Measurements from ENCODE around the gene APH1B. TPM values are rescaled to one million over a fixed set of nuclear protein-coding genes. Genes with fewer than 3 reads are reported as not detected.

APH1B gene
- total RNA-seq, 1 experiment from 2014 or later = 5.2 TPM

DNA sequence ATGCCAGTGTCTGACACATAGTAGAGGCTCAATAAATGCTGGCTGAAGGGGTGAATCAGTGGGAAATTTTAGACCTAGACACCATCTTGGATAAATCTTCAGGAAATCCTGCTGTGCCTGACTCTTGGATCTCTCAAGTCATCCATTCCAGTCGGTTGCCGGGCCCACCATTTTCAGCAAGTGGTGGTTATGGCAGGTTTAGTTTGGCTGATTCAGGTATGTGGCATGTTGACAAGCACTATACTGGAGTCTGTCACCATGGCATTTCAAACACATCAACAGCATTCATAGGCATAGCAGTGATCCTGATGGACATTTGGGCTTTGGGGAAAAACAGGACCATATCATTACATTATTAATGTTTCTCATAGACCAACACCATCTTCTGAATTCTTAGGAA, 25.7 kb upstream of the APH1B start:
- Mint-ChIP-seq H3K36me3 (ENCODE audit: insufficient read depth, unreplicated experiment) (peaks cover 5% of the 10 kb centered on the region), H3K27ac (ENCODE audit: low read depth, unreplicated experiment) (no peak overlapping the region), H3K4me3 (ENCODE audit: unreplicated experiment) (no peak overlapping the region), H3K9me3 (ENCODE audit: unreplicated experiment) (no peaks in the 10 kb centered on the region), H3K27me3 (ENCODE audit: insufficient read depth, unreplicated experiment) (no peaks in the 10 kb centered on the region), H3K4me1 (ENCODE audit: insufficient read depth, unreplicated experiment) (peaks cover 22% of the 10 kb centered on the region)
- no peak for DNase-seq (ENCODE audit: unreplicated experiment)
- intact Hi-C loops (cut with micrococcal nuclease) = no loop called here
- no peak for TF ChIP-seq CTCF (IDR thresholded peaks at IDR 0.05; ENCODE audit: unreplicated experiment)
- CTCF ChIA-PET = no interaction called here
- POLR2A ChIA-PET = no interaction called here
- BruUV-seq (replicated peaks) = no TSS peak

GRCh38 chr15:63252292-63252691, 25.1 kb upstream of the APH1B start:
- peaks cover 17% of the 10 kb centered on the region for H3K4me1 Mint-ChIP-seq (ENCODE audit: insufficient read depth, unreplicated experiment)
- no peaks in the 10 kb centered on the region for H3K27me3 Mint-ChIP-seq (ENCODE audit: insufficient read depth, unreplicated experiment)
- no peak overlapping the region for H3K27ac Mint-ChIP-seq (ENCODE audit: low read depth, unreplicated experiment)
- TF ChIP-seq CTCF (IDR thresholded peaks at IDR 0.05; ENCODE audit: unreplicated experiment) = no peak
- DNase-seq (ENCODE audit: unreplicated experiment) = no peak
- POLR2A ChIA-PET = no interaction called here
- no peaks in the 10 kb centered on the region for H3K36me3 Mint-ChIP-seq (ENCODE audit: insufficient read depth, unreplicated experiment)
- H3K9me3 Mint-ChIP-seq (ENCODE audit: unreplicated experiment) = no peaks in the 10 kb centered on the region
- CTCF ChIA-PET = no interaction called here
- BruUV-seq (replicated peaks) = no TSS peak
- no peak overlapping the region for H3K4me3 Mint-ChIP-seq (ENCODE audit: unreplicated experiment)
- intact Hi-C loops (cut with micrococcal nuclease) = no loop called here

DNA sequence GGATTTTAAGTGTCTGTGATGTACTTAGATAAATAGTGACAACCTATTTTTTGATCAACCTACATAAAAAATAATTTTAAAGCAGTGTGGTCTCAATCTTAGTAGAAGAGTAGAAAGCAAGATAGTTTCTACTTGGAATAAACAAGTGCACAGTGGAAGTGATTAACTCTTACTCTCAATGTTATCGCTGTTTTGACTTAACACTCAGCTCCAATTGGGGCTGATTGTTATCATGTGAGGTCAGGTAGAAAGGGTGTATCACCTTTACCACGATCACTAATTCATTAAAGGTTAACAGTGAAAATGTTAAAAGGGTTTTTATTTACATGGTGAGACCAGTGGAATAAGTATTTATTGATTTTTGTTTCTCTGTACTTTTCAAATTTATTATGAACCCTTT, 22.4 kb upstream of the APH1B start:
- no peak for DNase-seq (ENCODE audit: unreplicated experiment)
- ChIA-PET POLR2A (interaction anchor here (1.1 kb wide), 1 partner anchor 21 kb away, joined by 3 read pairs; no protein-coding TSS in a partner anchor), CTCF (no interaction called here)
- TF ChIP-seq CTCF (IDR thresholded peaks at IDR 0.05; ENCODE audit: unreplicated experiment) = no peak
- no TSS peak for BruUV-seq (replicated peaks)
- no peak overlapping the region for H3K4me3 Mint-ChIP-seq (ENCODE audit: unreplicated experiment)
- peaks cover 6% of the 10 kb centered on the region for H3K36me3 Mint-ChIP-seq (ENCODE audit: insufficient read depth, unreplicated experiment)
- H3K27ac Mint-ChIP-seq (ENCODE audit: low read depth, unreplicated experiment) = no peak overlapping the region
- peaks cover 16% of the 10 kb centered on the region for H3K4me1 Mint-ChIP-seq (ENCODE audit: insufficient read depth, unreplicated experiment)
- H3K9me3 Mint-ChIP-seq (ENCODE audit: unreplicated experiment) = no peaks in the 10 kb centered on the region
- intact Hi-C loops (cut with micrococcal nuclease) = no loop called here
- H3K27me3 Mint-ChIP-seq (ENCODE audit: insufficient read depth, unreplicated experiment) = no peaks in the 10 kb centered on the region

DNA sequence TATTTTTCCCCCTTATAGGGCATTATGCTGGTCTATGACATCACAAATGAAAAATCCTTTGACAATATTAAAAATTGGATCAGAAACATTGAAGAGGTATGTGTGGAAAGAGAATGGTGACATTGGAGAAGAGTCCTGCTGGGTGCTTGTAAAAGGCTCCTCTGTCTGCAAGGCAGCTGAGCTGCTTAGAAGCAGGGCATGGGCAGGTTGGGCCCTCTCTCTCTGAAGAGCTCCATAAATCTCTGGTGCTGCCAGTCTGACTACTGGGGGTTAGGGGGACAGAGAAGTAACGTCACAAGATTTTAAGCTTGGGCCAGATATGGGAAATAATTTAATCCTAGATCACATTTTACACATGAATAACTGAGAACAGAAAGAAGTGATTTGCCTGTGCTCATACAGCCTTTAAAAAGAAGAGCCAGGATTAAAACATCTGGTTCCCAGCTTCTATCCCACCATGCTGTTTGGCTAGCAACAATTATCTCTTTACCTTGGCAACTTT, 21.9 kb upstream of the APH1B start:
- no peak overlapping the region for H3K27ac Mint-ChIP-seq (ENCODE audit: low read depth, unreplicated experiment)
- peaks cover 11% of the 10 kb centered on the region for H3K4me1 Mint-ChIP-seq (ENCODE audit: insufficient read depth, unreplicated experiment)
- TF ChIP-seq CTCF (IDR thresholded peaks at IDR 0.05; ENCODE audit: unreplicated experiment) = no peak
- peaks cover 9% of the 10 kb centered on the region for H3K36me3 Mint-ChIP-seq (ENCODE audit: insufficient read depth, unreplicated experiment)
- no peaks in the 10 kb centered on the region for H3K27me3 Mint-ChIP-seq (ENCODE audit: insufficient read depth, unreplicated experiment)
- BruUV-seq (replicated peaks) = no TSS peak
- CTCF ChIA-PET = no interaction called here
- intact Hi-C loops (cut with micrococcal nuclease) = no loop called here
- H3K9me3 Mint-ChIP-seq (ENCODE audit: unreplicated experiment) = no peaks in the 10 kb centered on the region
- no peak overlapping the region for H3K4me3 Mint-ChIP-seq (ENCODE audit: unreplicated experiment)
- DNase-seq (ENCODE audit: unreplicated experiment) = no peak
- POLR2A ChIA-PET = interaction anchor here (1.6 to 1.7 kb wide), 2 partner anchors 8 to 10 kb away, joined by 5 to 8 read pairs; no protein-coding TSS in a partner anchor

All from MCF 10A (cell line).